Bone marrow (tissue), 2 donors: ENCODE results near the gene CD80.
"Not testable (repeated sequence)": the region's sequence is repeated elsewhere in the genome, so short reads cannot be mapped to it uniquely, and the experiment has no call there.

Experiments used
- DNase-seq, 2 donors: peaks; one replicate each; lab custom pipeline; 2025; lab: John Stamatoyannopoulos, UW

CD80 gene, protein sequence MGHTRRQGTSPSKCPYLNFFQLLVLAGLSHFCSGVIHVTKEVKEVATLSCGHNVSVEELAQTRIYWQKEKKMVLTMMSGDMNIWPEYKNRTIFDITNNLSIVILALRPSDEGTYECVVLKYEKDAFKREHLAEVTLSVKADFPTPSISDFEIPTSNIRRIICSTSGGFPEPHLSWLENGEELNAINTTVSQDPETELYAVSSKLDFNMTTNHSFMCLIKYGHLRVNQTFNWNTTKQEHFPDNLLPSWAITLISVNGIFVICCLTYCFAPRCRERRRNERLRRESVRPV

GRCh38 chr3:119559441-119559963 is at the start of gene CD80:
Gene CD80, minus strand, starts transcription at chr3:119559614. Its CDS starts 1,886 bp downstream, at chr3:119557728.
- DNase-seq: peak; percentile 30 to 90

DNA sequence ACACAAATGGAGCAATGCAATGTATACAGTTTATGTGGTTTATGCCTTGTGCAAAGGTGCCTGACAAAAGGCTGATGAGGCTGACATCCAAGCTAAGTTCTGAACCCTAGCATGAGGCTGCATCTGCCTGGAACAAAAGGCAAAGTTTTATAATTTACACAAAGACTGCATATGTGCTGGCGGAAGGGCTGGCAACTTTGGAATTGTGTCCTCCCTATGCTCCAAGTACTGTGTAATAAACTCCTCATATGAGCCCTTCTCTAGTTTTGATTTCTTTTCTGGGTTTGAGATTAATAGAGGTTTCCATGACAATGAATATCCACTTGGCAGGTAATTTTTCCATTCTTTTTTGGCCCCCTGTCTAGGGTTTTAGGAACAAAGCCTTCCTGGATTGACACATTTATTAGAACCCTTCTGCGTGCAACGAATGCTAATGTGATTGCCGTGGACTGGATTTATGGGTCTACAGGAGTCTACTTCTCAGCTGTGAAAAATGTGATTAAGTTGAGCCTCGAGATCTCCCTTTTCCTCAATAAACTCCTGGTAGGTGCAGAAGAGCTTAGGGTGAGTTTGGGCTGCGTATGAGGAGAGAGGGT is 49.1 kb upstream of the CD80 start:
- DNase-seq: no peak

- DNase-seq: no peak
Measured at GRCh38 chr3:119604878-119605277, 45.5 kb upstream of the CD80 start.

DNA sequence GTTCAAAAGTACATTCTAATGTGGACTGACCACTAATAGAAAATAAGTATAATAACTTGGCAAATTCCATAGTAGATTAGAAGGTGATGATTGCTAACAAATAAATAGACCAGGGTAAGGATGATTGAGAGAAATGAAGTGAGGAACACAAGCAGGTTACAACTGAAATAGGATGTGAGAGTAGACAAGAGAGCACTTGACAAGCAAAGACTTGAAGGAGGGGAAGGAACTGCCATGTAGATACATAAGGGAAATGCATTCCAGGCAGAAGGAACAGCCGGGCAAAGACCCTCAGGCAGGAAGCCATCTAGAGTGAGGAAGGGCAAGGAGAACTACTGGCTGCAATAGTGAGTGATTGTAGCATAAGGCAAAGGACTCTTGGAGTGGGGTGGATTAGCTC is 43.3 kb upstream of the CD80 start:
- no peak for DNase-seq

DNA sequence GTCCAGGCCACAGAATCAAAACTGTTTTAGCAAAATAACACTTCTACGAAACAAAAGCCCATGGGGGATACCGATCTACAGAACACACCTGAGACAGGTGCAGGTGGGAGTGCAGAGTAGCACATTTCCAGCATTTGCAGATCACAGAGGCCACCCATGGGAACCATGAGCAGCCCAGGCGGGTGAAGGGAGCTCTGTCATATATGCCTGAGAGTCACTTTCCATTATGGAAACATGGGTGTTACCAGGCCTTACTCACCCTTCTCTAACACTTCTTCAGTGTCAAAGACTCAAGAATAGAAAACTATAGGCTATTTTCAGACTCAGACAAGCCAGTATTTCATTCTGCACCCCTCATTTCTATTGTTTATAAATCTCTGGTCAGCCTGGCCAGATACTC is 41.7 kb upstream of the CD80 start:
- DNase-seq: no peak

GRCh38 chr3:119600732-119601131 is 41.3 kb upstream of the CD80 start:
- DNase-seq: no peak

- DNase-seq: no peak
Measured at GRCh38 chr3:119599558-119600174, 40.3 kb upstream of the CD80 start.

GRCh38 chr3:119598410-119599098 is 39.1 kb upstream of the CD80 start:
- no peak for DNase-seq

DNA sequence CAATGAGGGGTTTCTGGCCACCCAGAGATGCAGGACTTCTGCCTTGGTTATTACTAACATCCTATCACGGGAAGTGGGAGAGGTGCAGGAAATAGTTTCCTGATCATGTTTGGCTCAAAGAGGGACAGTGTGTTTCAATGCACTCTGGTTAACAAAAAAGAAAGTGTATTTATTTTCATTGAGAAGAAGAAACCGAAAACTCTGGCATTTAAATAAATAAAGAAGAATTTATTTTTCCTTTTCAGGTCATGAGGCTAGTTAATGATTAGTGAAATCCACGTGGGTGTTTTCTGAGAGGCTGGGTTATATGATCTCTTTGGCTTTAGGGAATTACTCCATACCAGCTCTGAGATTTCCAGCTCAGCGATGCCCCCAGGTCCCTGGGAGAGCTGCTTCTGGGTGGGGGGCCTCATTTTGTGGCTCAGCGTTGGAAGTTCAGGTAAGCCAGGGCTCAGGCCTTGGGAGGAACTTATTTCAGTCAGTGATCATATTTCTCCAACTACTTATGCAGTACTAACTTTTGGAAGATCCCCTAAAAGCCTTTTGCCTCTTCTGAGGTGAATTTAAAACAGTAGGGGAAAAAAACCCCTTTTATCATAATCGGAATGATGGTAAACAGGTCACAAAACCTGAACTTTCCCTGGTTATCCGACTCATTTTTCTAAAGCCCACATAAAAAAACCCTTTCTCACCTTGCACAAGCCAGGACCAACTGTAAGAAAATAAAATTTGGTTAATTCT is 38.3 kb upstream of the CD80 start, which contains the start of gene PLA1A:
TSS of gene PLA1A (plus strand) at position 338 of the 741 bp plus-strand sequence. CDS start at position 367, 29 bp downstream.
- no peak for DNase-seq

DNA sequence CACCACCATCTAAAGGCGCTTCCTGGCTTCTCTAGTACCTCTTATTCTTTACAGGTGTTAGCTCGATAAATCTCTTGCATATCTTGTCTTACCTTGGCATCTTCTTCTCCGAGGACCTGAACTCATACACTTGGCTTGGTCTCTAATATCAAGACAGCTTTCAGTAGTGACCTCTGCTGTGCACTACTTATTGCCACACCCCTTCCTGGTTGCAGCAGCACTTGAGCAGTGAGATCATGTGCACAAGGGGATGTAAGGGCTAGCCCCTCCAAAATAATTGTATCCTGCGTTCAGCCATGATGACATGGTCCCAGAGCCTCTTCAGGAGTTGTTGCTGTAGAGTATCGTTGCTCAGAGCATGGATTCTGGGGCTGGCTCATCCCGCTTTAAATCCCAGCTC is 37.0 kb upstream of the CD80 start:
- DNase-seq: no peak

- DNase-seq: no peak
Measured at GRCh38 chr3:119595639-119596334, 36.4 kb upstream of the CD80 start.

- not testable (repeated sequence) for DNase-seq
Measured at GRCh38 chr3:119594929-119595328, 35.5 kb upstream of the CD80 start.

DNA sequence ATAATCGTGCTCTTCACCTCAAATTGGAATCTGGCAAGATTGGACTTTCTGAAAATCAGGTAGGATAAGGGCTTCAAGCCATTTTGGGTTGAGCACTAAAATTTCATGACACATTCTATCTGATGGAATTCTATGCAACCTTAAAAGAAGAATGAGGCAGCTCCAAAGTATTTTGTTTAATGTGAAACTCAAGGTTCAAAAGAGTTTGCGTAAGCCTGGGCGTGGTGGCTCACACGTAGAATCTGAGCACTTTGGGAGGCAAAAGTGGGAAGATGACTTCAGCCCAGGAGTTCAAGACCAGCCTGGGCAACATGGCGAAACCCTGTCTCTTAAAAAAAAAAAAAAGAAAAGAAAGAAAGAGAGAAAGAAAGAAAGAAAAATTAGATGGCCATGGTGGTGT is 34.7 kb upstream of the CD80 start:
- DNase-seq: no peak

DNA sequence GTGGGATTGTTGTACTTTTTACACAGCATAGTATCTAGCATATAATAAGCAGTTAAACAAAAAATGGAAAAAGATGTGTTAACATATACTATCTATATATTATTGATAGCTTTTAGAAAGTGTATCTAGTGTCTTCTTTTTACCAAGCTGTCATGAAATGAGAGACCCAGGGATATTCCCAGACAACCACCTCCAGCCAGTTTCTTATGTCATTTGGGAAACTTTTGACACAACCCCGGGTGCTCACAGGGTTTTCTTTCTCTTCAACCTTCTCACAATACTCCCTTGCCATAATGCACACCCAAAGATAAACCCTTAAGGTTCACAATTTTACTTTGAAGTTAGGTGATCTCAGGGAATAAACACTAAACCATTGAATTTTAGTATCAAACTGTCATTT is 33.4 kb upstream of the CD80 start:
- DNase-seq: no peak

DNA sequence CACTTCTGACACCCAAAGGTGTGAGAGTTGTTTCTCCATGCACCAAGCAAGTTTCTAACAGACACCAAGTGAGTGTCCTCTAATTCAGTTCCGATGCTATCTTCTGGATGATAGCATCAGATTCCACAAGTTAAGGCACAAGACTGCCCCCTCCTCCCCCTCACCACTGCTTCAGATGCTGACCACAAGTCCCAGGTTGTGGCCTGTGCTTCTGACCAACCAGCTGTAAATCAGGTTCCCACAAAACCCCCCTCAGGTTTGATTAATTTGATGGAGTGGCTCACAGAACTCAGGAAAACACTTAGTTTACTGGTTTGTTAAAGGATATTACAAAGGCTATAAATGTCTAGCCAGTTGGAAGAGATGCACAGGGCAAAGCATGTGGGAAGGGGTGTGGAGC is 31.3 kb upstream of the CD80 start:
- no peak for DNase-seq

DNA sequence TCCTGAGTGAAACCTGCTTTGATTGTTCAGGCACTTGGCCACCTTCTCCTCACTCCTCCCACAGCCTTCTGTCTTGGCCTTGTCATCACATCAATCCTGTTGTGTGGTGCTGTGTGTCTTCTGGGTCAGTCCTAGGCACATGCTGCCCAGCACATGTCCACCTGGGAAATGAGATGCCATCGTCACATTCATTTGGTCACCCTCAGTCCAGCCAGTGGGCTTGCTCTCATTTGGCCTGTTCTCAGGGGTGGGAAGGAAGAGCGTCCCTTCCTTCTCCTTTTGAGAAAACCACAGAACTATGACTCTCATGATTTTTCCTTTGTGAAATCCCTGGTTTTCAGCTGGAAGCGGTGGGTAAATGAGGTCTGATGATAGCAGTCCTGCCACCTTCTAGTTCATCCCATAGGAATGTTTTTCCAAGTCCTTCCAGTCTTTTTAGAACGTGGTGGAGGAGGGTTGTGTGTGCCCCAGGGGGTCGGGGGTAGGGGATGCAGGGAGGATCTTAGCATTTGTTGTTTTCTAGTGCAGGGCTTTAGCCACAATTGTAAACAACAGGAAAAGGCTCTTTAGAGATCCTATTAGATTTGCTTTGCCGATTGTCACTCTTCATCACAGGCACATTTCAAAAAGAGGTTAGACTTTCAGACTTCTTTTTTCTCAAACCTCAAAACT is 29.8 kb upstream of the CD80 start:
- no peak for DNase-seq

GRCh38 chr3:119588112-119588511 is 28.7 kb upstream of the CD80 start:
- no peak for DNase-seq

DNA sequence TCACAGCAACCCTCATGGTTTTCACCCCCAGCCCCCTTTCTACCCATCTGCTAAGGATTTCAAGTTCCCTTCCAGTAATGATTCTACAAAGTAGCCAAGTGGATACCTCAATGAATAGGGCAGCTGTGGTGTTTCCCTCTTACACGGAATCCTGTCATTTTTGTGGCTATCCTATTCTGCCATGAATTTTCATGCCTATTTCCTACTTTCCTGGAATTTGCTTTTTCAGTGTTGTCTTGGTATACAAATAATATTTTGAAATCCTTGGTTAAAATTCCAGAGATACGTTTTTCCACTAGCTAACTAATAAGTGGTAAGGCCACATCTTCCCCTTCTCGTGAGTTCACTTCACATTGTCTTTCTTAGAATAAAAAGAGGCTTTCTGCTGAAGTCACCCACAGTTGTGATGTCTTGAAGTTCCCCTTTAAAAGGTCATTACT is 27.3 kb upstream of the CD80 start:
- peak in 1 of 2 donors; percentile 20 for DNase-seq

GRCh38 chr3:119585856-119586570 is 26.6 kb upstream of the CD80 start:
- DNase-seq: no peak

GRCh38 chr3:119585208-119585607 is 25.8 kb upstream of the CD80 start:
- DNase-seq: no peak
